ENCODE data around the gene TNFAIP6. TPM values are rescaled to one million over a fixed set of nuclear protein-coding genes. Genes with fewer than 3 reads are reported as not detected.

The TNFAIP6 gene
- polyA plus RNA-seq, 1 of the 3 experiments (the other 2 are of a cell fraction) = 0.58 TPM

- TF ChIP-seq IRF3 (IDR thresholded peaks at IDR 0.05; ENCODE audit: low read depth, low read length) (no peak), RAD21 (IDR thresholded peaks at IDR 0.05; ENCODE audit: low read length) (no peak), PBX3 (IDR thresholded peaks at IDR 0.05) (no peak), CHD2 (IDR thresholded peaks at IDR 0.05; ENCODE audit: low read length, partially characterized antibody) (no peak), YY1 (IDR thresholded peaks at IDR 0.05; ENCODE audit: low read depth) (no peak), MXI1 (IDR thresholded peaks at IDR 0.05; ENCODE audit: low read depth, low read length) (no peak), MEF2A (IDR thresholded peaks at IDR 0.05; ENCODE audit: borderline replicate concordance, low read depth) (no peak), GATA2 (CRISPR knock-in tag; IDR thresholded peaks at IDR 0.05) (no peak), TAF1 (IDR thresholded peaks at IDR 0.05; ENCODE audit: borderline replicate concordance, low read depth, low read length) (no peak)
Measured at GRCh38 chr2:151337643-151338042, 19.7 kb upstream of the TNFAIP6 start (continued).

GRCh38 chr2:151338115-151338514 lies 19.3 kb upstream of the TNFAIP6 start:
- Histone ChIP-seq H3K9me3 (no peaks in the 10 kb centered on the region), H3K36me3 (replicated peaks in 1 of 2; ENCODE audit: control insufficient read depth in 1 of 2, insufficient read depth in 2 of 2, low read length in 1 of 2) (no peaks in the 10 kb centered on the region), H3K4me1 (ENCODE audit: control insufficient read depth in 1 of 2, insufficient read depth in 2 of 2, low read depth in 1 of 2, low read length in 1 of 2) (peaks cover 7 to 25% of the 10 kb centered on the region in 2 experiments), H3K27ac (ENCODE audit: low read depth in 2 of 2, low read length in 1 of 2) (no peak overlapping the region), H3K4me3 (ENCODE audit: low read depth in 2 of 2, low read length in 1 of 2) (no peak overlapping the region), H3K9ac (no peak overlapping the region), H4K20me1 (ENCODE audit: insufficient read depth) (no peaks in the 10 kb centered on the region), H3K4me2 (no peak overlapping the region), H3K9me2 (no peaks in the 10 kb centered on the region), H3K79me2 (ENCODE audit: insufficient read depth) (no peaks in the 10 kb centered on the region), H2AFZ (ENCODE audit: low read depth) (no peak overlapping the region), H3F3A (replicated peaks; ENCODE audit: insufficient read depth) (peaks cover 14% of the 10 kb centered on the region), H3K27me3 (ENCODE audit: insufficient read depth) (no peaks in the 10 kb centered on the region)
- TF ChIP-seq RXRA (IDR thresholded peaks at IDR 0.05; ENCODE audit: borderline replicate concordance, low read depth) (no peak), USF2 (IDR thresholded peaks at IDR 0.05; ENCODE audit: borderline replicate concordance, low read depth, low read length) (no peak), MEF2A (IDR thresholded peaks at IDR 0.05; ENCODE audit: borderline replicate concordance, low read depth) (no peak), CTCF (IDR thresholded peaks at IDR 0.05) (no peak), MXI1 (IDR thresholded peaks at IDR 0.05; ENCODE audit: low read depth, low read length) (no peak), SMC3 (IDR thresholded peaks at IDR 0.05; ENCODE audit: low read depth, low read length) (no peak), NFIC (IDR thresholded peaks at IDR 0.05; ENCODE audit: borderline replicate concordance) (no peak), EZH2phosphoT487 (IDR thresholded peaks at IDR 0.05; ENCODE audit: borderline replicate concordance, low read depth) (no peak), RFX5 (IDR thresholded peaks at IDR 0.05; ENCODE audit: low read length) (no peak), USF1 (IDR thresholded peaks at IDR 0.05; ENCODE audit: borderline replicate concordance, low read depth) (no peak), REST (IDR thresholded peaks at IDR 0.05; ENCODE audit: low read depth, low read length) (no peak), CHD2 (IDR thresholded peaks at IDR 0.05; ENCODE audit: low read length, partially characterized antibody) (no peak)
- CTCF ChIA-PET = interaction anchor here (0.6 kb wide), 2 partner anchors 40 to 90 kb away, joined by 3 read pairs; no protein-coding TSS in a partner anchor
- WGBS (ENCODE audit: low lambda C conversion rate) = 94% methylated on average over 3 of the region's 3 CpGs
- no peak for DNase-seq
- POLR2A ChIA-PET = no interaction called here

Data from SK-N-SH (cell line).